ENCODE data around the gene ARHGEF2.

Gene ARHGEF2

DNA sequence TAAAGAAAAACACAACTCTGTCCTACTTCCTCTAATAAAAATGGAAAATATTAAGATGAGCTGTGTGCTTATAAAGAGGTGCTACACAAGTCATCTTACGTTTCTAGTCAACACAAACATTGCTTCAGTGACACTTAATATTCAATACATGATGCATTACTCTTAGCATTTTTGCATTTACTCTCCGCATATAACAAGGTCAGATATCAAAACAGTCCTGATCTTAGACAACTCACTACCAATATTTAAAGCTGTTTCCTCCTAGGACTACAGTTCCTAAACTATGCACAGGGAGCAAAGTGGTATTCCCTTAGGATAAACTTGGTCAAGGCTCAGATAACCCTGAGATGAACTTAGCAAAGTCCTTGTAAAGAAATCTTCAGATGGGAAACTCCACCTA lies 79.5 kb downstream of the ARHGEF2 start:
- Histone ChIP-seq H3F3A (ENCODE audit: insufficient read depth) (no peaks in the 10 kb centered on the region), H3K4me3 (ENCODE audit: insufficient read depth, low read length, poor library complexity, severe bottlenecking) (no peak overlapping the region), H2AFZ (ENCODE audit: low read depth, low read length, severe bottlenecking) (no peak overlapping the region), H3K79me2 (ENCODE audit: insufficient read depth, low read length) (no peaks in the 10 kb centered on the region), H3K4me2 (ENCODE audit: low read depth, low read length, poor library complexity, severe bottlenecking) (no peak overlapping the region), H3K27ac (ENCODE audit: low read depth, low read length) (no peak overlapping the region), H3K36me3 (ENCODE audit: low read length) (peaks cover 25% of the 10 kb centered on the region), H4K20me1 (ENCODE audit: low read depth, low read length) (no peaks in the 10 kb centered on the region), H3K9me3 (ENCODE audit: insufficient read depth, low read length) (no peaks in the 10 kb centered on the region), H3K9me2 (replicated peaks; ENCODE audit: insufficient read depth, low read length) (no peaks in the 10 kb centered on the region), H3K27me3 (ENCODE audit: low read length) (no peaks in the 10 kb centered on the region), H3K9ac (ENCODE audit: low read length) (no peak overlapping the region)
- TF ChIP-seq EZH2phosphoT487 (conservative IDR thresholded peaks at IDR 0.05; ENCODE audit: low read length) = no peak
- TF ChIP-seq, protein P1, sequence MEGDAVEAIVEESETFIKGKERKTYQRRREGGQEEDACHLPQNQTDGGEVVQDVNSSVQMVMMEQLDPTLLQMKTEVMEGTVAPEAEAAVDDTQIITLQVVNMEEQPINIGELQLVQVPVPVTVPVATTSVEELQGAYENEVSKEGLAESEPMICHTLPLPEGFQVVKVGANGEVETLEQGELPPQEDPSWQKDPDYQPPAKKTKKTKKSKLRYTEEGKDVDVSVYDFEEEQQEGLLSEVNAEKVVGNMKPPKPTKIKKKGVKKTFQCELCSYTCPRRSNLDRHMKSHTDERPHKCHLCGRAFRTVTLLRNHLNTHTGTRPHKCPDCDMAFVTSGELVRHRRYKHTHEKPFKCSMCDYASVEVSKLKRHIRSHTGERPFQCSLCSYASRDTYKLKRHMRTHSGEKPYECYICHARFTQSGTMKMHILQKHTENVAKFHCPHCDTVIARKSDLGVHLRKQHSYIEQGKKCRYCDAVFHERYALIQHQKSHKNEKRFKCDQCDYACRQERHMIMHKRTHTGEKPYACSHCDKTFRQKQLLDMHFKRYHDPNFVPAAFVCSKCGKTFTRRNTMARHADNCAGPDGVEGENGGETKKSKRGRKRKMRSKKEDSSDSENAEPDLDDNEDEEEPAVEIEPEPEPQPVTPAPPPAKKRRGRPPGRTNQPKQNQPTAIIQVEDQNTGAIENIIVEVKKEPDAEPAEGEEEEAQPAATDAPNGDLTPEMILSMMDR (IDR thresholded peaks at IDR 0.05; ENCODE audit: insufficient read depth, low read length, poor library complexity, severe bottlenecking) = no peak

DNA sequence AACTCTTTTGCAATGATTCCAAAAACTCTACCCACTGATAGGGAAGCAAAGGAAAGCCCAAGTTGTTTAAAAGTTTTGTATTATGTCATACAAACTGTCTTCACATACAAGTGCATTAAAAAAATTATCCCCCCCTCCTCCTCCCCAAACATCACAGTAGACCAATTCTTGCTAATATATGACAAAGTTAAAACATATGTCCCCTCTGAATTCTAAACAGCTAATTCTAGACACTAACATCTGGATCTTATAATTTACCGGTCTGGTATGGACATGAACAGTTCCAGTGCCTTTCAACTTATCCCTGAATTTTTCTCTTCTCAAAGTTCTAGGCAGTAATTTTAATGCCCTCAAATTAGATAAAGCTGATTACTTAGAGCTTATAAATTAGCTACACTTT lies 80.6 kb downstream of the ARHGEF2 start:
- Histone ChIP-seq H3K36me3 (ENCODE audit: low read length) (peaks cover 23% of the 10 kb centered on the region), H2AFZ (ENCODE audit: low read depth, low read length, severe bottlenecking) (no peak overlapping the region), H3K79me2 (ENCODE audit: insufficient read depth, low read length) (no peaks in the 10 kb centered on the region), H3K27me3 (ENCODE audit: low read length) (no peaks in the 10 kb centered on the region), H3K9ac (ENCODE audit: low read length) (no peak overlapping the region), H3K9me3 (ENCODE audit: insufficient read depth, low read length) (no peaks in the 10 kb centered on the region), H3K4me2 (ENCODE audit: low read depth, low read length, poor library complexity, severe bottlenecking) (no peak overlapping the region), H4K20me1 (ENCODE audit: low read depth, low read length) (no peaks in the 10 kb centered on the region), H3K27ac (ENCODE audit: low read depth, low read length) (no peak overlapping the region), H3F3A (ENCODE audit: insufficient read depth) (0 out of 2 replicates have a peak, but pooled peaks cover 5% of the 10 kb centered on the region), H3K4me3 (ENCODE audit: insufficient read depth, low read length, poor library complexity, severe bottlenecking) (no peak overlapping the region), H3K9me2 (replicated peaks; ENCODE audit: insufficient read depth, low read length) (no peaks in the 10 kb centered on the region)
- no peak for TF ChIP-seq EZH2phosphoT487 (conservative IDR thresholded peaks at IDR 0.05; ENCODE audit: low read length)
- TF ChIP-seq, protein P1 (IDR thresholded peaks at IDR 0.05; ENCODE audit: insufficient read depth, low read length, poor library complexity, severe bottlenecking) = no peak

Measured in SU-DHL-6 (cell line).